Stimulated activated CD8-positive, alpha-beta memory T cell treated with anti-CD3 and anti-CD28 coated beads, Interleukin-15, amount 100 ng/mL, for 48 hours (primary cell): ENCODE data around the gene NIPAL3.
"Not testable (repeated sequence)": the region's sequence is repeated elsewhere in the genome, so short reads cannot be mapped to it uniquely, and the experiment has no call there.

Source experiments
- DNase-seq, 2 donors: peaks; one replicate each; pipeline ENCODE4 v3.0.0-alpha.2; 2020; ENCODE audit warnings: low read depth in 2 of 2

Gene NIPAL3

GRCh38 chr1:24421502-24421901 is 5.9 kb downstream of the NIPAL3 start:
- no peak for DNase-seq

- no peak for DNase-seq
These were observed 8.6 kb downstream of the NIPAL3 start for GRCh38 chr1:24424207-24424606.

GRCh38 chr1:24424990-24425389 is 9.4 kb downstream of the NIPAL3 start:
- DNase-seq: no peak

GRCh38 chr1:24425441-24425840 is 9.8 kb downstream of the NIPAL3 start:
- no peak for DNase-seq

GRCh38 chr1:24425922-24426321 is 10.3 kb downstream of the NIPAL3 start:
- DNase-seq: no peak

- DNase-seq: no peak
These were observed 11.3 kb downstream of the NIPAL3 start for GRCh38 chr1:24426744-24427544.

GRCh38 chr1:24427545-24427862 is 11.9 kb downstream of the NIPAL3 start:
- DNase-seq: no peak

GRCh38 chr1:24435782-24436365 is 20.3 kb downstream of the NIPAL3 start:
- DNase-seq: no peak

GRCh38 chr1:24437631-24438396 is 22.2 kb downstream of the NIPAL3 start:
- no peak for DNase-seq

- DNase-seq: no peak
These were observed 22.9 kb downstream of the NIPAL3 start for GRCh38 chr1:24438423-24438901.

- DNase-seq: no peak
These were observed 24.8 kb downstream of the NIPAL3 start for GRCh38 chr1:24440436-24440835.

GRCh38 chr1:24441480-24441879 is 25.9 kb downstream of the NIPAL3 start:
- no peak for DNase-seq

GRCh38 chr1:24441996-24442668 is 26.5 kb downstream of the NIPAL3 start:
- no peak for DNase-seq

GRCh38 chr1:24442764-24443163 is 27.2 kb downstream of the NIPAL3 start:
- DNase-seq: no peak

GRCh38 chr1:24443241-24443656 is 27.6 kb downstream of the NIPAL3 start:
- DNase-seq: no peak

GRCh38 chr1:24446446-24446845 is 30.8 kb downstream of the NIPAL3 start:
- DNase-seq: not testable (repeated sequence)

- no peak for DNase-seq
These were observed 34.7 kb downstream of the NIPAL3 start for GRCh38 chr1:24450316-24450715.

GRCh38 chr1:24450857-24451397 is 35.3 kb downstream of the NIPAL3 start:
- DNase-seq: no peak

- no peak for DNase-seq
These were observed 36.1 kb downstream of the NIPAL3 start for GRCh38 chr1:24451746-24452145.

GRCh38 chr1:24452922-24453485 is 37.4 kb downstream of the NIPAL3 start:
- no peak for DNase-seq

GRCh38 chr1:24454673-24455072 is 39.1 kb downstream of the NIPAL3 start:
- no peak for DNase-seq

- no peak for DNase-seq
These were observed 39.7 kb downstream of the NIPAL3 start for GRCh38 chr1:24455272-24455671.
